Dedifferentiated amniotic fluid mesenchymal stem cell (primary cell): ENCODE data around the gene NRXN2.
"Not testable (repeated sequence)": the region's sequence is repeated elsewhere in the genome, so short reads cannot be mapped to it uniquely, and the experiment has no call there.

Experiments
- DNase-seq: peaks from one replicate; pipeline ENCODE4 v3.0.0-alpha.2; 2016; ENCODE audit errors: extremely low spot score

NRXN2 gene

GRCh38 chr11:64564947-64565889, 157.8 kb downstream of the NRXN2 start:
- no peak for DNase-seq

DNA sequence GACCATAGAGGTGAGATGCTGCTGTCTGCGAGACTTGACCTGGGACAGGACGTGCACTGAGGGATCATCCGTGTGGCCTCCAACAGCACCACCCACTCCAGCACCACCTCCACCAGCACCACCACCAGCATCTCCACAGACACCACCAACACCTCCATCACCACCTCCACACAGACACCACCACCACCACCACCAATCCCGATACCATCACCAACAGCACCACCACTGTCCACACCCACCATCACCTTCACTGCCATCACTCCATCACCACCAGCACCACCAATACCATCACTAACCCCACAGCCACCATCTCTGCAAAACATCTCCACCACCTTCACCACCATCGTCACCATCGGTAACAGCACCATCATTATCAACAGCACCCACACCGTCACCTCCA, 158.6 kb downstream of the NRXN2 start:
- DNase-seq = no peak

DNA sequence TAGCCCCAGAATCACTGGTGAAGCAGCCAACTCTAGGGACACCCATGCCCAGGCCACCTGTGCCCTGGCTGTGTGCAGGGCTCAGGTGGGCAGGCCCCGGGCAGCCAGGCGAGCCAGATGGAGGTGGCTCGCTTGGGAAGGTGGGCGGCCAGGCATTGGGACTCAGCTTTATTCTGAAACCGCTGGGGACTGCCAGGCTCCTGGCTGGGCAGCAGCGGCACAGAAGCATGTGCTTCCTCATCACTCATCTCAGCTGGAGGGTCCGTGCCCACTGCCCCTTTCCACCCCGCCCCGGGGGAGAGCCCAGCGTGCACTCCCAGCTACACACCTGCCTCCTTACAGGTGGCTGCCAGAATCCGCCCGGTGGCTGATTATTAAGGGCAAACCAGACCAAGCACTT, 159.0 kb downstream of the NRXN2 start:
- no peak for DNase-seq

DNA sequence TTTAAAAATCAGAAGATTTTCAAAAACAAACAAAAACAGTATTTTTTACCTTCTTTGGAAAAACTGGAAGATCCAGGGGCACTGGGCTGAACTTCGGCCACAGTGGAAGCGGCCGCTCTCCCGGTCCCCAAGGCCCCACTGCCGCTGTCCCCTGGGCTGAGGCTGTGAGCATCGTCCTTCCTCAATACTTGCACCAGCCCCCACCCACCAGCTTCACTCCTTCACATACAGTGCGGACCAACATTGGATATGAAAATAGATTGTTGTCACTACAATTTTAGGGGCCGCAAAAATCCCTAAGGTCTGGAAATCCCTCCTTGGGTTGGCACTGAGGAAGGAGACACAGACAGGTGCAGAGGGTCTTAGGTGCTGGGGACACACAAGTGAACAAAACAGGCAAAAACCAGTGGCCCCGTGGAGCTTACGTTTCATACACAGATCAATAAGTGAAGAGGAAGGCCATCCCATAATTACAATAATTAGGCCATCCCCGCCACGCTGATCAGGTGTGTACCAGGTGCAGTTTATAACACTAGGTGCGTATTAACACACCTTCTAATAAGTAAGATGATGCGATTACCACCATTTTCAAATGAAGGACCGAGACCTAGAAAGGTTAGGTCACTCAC, 160.2 kb downstream of the NRXN2 start:
- no peak for DNase-seq

GRCh38 chr11:64561984-64562722, 160.8 kb downstream of the NRXN2 start:
- no peak for DNase-seq

DNA sequence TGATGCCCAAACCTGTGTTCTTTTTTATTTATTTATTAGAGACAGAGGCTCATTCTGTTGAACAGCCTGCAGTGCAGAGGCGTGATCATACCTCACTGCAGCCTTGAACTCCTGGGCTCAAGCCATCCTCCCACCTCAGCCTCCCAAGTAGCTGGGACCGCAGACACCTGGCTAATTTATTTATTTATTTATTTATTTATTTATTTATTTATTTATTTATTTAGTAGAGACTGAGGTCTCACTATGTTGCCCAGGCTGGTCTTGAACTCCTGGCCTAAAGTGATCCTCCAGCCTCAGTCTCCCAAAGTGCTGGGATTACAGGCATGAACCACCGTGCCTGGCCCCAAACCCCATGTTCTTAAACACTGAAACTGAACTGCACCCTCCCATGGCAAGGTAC, 161.6 kb downstream of the NRXN2 start:
- DNase-seq = not testable (repeated sequence)

- no peak for DNase-seq
Measured at GRCh38 chr11:64560941-64561340, 162.1 kb downstream of the NRXN2 start.

- DNase-seq = no peak
Measured at GRCh38 chr11:64560139-64560771, 162.7 kb downstream of the NRXN2 start.

- DNase-seq = no peak
Measured at GRCh38 chr11:64559351-64560138, 163.5 kb downstream of the NRXN2 start.

- no peak for DNase-seq
Measured at GRCh38 chr11:64558869-64559268, 164.1 kb downstream of the NRXN2 start.

- DNase-seq = no peak
Measured at GRCh38 chr11:64558065-64558745, 164.8 kb downstream of the NRXN2 start.

- no peak for DNase-seq
Measured at GRCh38 chr11:64556721-64557250, 166.2 kb downstream of the NRXN2 start.
